ENCODE data around the gene POLR3G. TPM values are rescaled to one million over a fixed set of nuclear protein-coding genes. Genes with fewer than 3 reads are reported as not detected.

Gene POLR3G
- total and polyA plus RNA-seq, 2 of the 13 experiments (the other 11 are each of a cell fraction or from before 2014, with no cell fraction given) = 1.2 to 7.3 TPM

DNA sequence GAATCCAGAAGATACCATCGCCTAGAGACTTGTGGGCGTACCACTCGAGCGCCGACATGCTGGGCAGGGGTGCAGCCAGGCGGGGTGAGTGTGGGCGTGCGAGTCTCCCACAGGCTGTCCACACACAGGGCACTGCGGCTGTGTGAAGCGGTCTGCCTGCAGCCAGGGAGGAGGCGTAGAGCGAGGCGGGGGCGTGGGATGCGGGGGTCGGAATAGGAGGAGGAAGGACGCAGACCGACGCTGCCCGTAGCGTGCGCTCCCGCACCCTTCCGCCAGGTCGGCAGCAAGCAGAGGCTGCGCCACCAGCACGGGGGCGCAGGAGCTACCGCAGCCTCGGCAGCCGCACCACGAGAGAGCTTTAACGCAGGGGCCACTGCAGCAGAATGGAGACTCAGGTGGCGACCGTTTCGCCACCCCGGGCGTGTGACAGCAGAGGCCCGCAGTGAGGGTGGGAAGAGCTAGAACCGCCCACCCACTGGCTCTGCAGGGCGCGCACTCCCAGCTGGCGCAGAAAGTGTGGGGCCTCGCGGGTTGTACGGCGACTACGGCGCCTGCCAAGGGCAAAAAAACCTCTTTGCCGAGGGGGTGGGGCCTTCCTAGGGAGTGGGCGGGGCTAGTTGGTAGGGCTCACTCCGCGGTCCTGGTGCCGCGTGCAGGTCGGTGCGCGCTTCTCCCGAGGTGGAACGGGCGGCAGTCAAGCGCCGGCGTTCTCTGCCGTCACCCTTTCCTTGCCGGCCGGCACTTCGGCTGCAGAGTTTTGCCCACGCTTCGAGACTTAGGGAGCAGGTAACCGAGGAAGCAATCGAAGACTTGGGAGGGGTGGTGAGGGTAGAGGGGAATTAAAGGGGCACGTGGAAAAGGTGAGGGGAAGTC is at the start of gene POLR3G, which contains the start of gene MBLAC2 (continued):
- no peak for TF ChIP-seq PAF1 (CRISPR knock-in tag; IDR thresholded peaks at IDR 0.05)
- peak; percentile 91; the same call in 1 of the 2 replicates for TF ChIP-seq ZNF33B (CRISPR knock-in tag; IDR thresholded peaks at IDR 0.05)
- no peak for TF ChIP-seq NR3C1 (CRISPR knock-in tag; IDR thresholded peaks at IDR 0.05)
- TF ChIP-seq SKI (IDR thresholded peaks at IDR 0.05; ENCODE audit: partially characterized antibody) = no peak
- peak; percentile 60; the same call in 1 of the 2 replicates for TF ChIP-seq GFI1 (CRISPR knock-in tag; IDR thresholded peaks at IDR 0.05; ENCODE audit: borderline replicate concordance)
- TF ChIP-seq, protein P1, sequence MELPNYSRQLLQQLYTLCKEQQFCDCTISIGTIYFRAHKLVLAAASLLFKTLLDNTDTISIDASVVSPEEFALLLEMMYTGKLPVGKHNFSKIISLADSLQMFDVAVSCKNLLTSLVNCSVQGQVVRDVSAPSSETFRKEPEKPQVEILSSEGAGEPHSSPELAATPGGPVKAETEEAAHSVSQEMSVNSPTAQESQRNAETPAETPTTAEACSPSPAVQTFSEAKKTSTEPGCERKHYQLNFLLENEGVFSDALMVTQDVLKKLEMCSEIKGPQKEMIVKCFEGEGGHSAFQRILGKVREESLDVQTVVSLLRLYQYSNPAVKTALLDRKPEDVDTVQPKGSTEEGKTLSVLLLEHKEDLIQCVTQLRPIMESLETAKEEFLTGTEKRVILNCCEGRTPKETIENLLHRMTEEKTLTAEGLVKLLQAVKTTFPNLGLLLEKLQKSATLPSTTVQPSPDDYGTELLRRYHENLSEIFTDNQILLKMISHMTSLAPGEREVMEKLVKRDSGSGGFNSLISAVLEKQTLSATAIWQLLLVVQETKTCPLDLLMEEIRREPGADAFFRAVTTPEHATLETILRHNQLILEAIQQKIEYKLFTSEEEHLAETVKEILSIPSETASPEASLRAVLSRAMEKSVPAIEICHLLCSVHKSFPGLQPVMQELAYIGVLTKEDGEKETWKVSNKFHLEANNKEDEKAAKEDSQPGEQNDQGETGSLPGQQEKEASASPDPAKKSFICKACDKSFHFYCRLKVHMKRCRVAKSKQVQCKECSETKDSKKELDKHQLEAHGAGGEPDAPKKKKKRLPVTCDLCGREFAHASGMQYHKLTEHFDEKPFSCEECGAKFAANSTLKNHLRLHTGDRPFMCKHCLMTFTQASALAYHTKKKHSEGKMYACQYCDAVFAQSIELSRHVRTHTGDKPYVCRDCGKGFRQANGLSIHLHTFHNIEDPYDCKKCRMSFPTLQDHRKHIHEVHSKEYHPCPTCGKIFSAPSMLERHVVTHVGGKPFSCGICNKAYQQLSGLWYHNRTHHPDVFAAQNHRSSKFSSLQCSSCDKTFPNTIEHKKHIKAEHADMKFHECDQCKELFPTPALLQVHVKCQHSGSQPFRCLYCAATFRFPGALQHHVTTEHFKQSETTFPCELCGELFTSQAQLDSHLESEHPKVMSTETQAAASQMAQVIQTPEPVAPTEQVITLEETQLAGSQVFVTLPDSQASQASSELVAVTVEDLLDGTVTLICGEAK (IDR thresholded peaks at IDR 0.05) = no peak
- TF ChIP-seq, protein P1 (CRISPR knock-in tag; IDR thresholded peaks at IDR 0.05) = no peak; the same call in 1 of the 2 replicates
- TF ChIP-seq CHD2 (IDR thresholded peaks at IDR 0.05; ENCODE audit: low read depth, low read length) = peak; percentile 65
- TF ChIP-seq, protein P2, sequence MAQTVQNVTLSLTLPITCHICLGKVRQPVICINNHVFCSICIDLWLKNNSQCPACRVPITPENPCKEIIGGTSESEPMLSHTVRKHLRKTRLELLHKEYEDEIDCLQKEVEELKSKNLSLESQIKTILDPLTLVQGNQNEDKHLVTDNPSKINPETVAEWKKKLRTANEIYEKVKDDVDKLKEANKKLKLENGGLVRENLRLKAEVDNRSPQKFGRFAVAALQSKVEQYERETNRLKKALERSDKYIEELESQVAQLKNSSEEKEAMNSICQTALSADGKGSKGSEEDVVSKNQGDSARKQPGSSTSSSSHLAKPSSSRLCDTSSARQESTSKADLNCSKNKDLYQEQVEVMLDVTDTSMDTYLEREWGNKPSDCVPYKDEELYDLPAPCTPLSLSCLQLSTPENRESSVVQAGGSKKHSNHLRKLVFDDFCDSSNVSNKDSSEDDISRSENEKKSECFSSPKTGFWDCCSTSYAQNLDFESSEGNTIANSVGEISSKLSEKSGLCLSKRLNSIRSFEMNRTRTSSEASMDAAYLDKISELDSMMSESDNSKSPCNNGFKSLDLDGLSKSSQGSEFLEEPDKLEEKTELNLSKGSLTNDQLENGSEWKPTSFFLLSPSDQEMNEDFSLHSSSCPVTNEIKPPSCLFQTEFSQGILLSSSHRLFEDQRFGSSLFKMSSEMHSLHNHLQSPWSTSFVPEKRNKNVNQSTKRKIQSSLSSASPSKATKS (CRISPR knock-in tag; IDR thresholded peaks at IDR 0.05) = no peak
- TF ChIP-seq KDM4B (CRISPR knock-in tag; IDR thresholded peaks at IDR 0.05) = peak; percentile 51; the same call in 1 of the 2 replicates
- TF ChIP-seq IRX3 (CRISPR knock-in tag; IDR thresholded peaks at IDR 0.05; ENCODE audit: borderline replicate concordance, low read depth) = no peak; the same call in none of the 2 replicates
- TF ChIP-seq ZNF556 (CRISPR knock-in tag; IDR thresholded peaks at IDR 0.05; ENCODE audit: borderline replicate concordance) = peak; percentile 62; the same call in 1 of the 2 replicates
- no peak for TF ChIP-seq RBM22 (optimal IDR thresholded peaks at IDR 0.05; ENCODE audit: low read length)
- TF ChIP-seq POGZ (CRISPR knock-in tag; IDR thresholded peaks at IDR 0.05) = peak; percentile 98
- TF ChIP-seq ZMYM2 (CRISPR knock-in tag; IDR thresholded peaks at IDR 0.05) = peak; percentile 74
- no peak for TF ChIP-seq SUZ12 (IDR thresholded peaks at IDR 0.05; ENCODE audit: low read depth, low read length)
- peak; percentile 79 for TF ChIP-seq MYC (CRISPR knock-in tag; IDR thresholded peaks at IDR 0.05; ENCODE audit: borderline replicate concordance)
- peak; percentile 36 for TF ChIP-seq SRSF1 (optimal IDR thresholded peaks at IDR 0.05; ENCODE audit: low read depth, low read length)

Measured in HepG2 (cell line).